ENCODE data around the gene AGTPBP1. TPM values are rescaled to one million over a fixed set of nuclear protein-coding genes. Genes with fewer than 3 reads are reported as not detected.

The AGTPBP1 gene
- total and polyA plus RNA-seq, 9 of the 15 experiments (the other 6 are each of a cell fraction or from before 2014, with no cell fraction given) = 1.4 to 7.9 (median 4.6) TPM

GRCh38 chr9:85704744-85705143 is 37.0 kb downstream of the AGTPBP1 start:
- POLR2A ChIA-PET = no interaction called here
- FAIRE-seq = no peak

GRCh38 chr9:85703398-85703797 is 38.4 kb downstream of the AGTPBP1 start:
- BruUV-seq (replicated peaks) = no TSS peak
- intact Hi-C loops (cut with micrococcal nuclease) = no loop called here
- WGBS (ENCODE audit: insufficient coverage, low coverage, missing lambda C conversion rate) = 33% methylated on average over 1 of the region's 1 CpG

More at GRCh38 chr9:85704744-85705143, 37.0 kb downstream of the AGTPBP1 start:
- Histone ChIP-seq H3K36me3 (ENCODE audit: control insufficient read depth, insufficient read depth, low read length) (no peaks in the 10 kb centered on the region), H3K4me3 (no peak overlapping the region), H3K27ac (ENCODE audit: extremely low read depth, low read depth, low read length) (no peak overlapping the region), H3K27me3 (ENCODE audit: control insufficient read depth in 2 of 2, insufficient read depth in 2 of 2, low read length in 2 of 2) (no peaks in the 10 kb centered on the region), H3K4me2 (ENCODE audit: insufficient read depth, low read length) (no peak overlapping the region), H3K4me1 (replicated peaks in 1 of 2; ENCODE audit: control insufficient read depth in 2 of 2, insufficient read depth in 2 of 2, low read length in 2 of 2) (no peaks in the 10 kb centered on the region), H3K9me1 (ENCODE audit: control insufficient read depth, insufficient read depth, low read length) (no peaks in the 10 kb centered on the region), H4K20me1 (replicated peaks; ENCODE audit: control insufficient read depth, insufficient read depth, low read length) (no peaks in the 10 kb centered on the region), H2AFZ (ENCODE audit: low read depth, low read length) (no peak overlapping the region), H3K9ac (ENCODE audit: insufficient read depth in 1 of 2, low read depth in 2 of 2, low read length in 2 of 2) (no peak overlapping the region), H3K9me3 (replicated peaks; ENCODE audit: control insufficient read depth, insufficient read depth, low read depth, low read length) (no peaks in the 10 kb centered on the region), H3K79me2 (ENCODE audit: control insufficient read depth, insufficient read depth, low read length) (no peaks in the 10 kb centered on the region)
- in situ Hi-C loops (cut with MboI) (no loop called here), intact Hi-C loops (cut with micrococcal nuclease) (no loop called here)
- no TSS peak for BruUV-seq (replicated peaks)
- no peak for TF ChIP-seq NFXL1 (CRISPR knock-in tag; IDR thresholded peaks at IDR 0.05)
- TF ChIP-seq CC2D1A (IDR thresholded peaks at IDR 0.05) = no peak
- no peak for TF ChIP-seq NFYB (IDR thresholded peaks at IDR 0.05; ENCODE audit: extremely low read depth, insufficient read length)
- no peak for TF ChIP-seq TCFL5 (CRISPR knock-in tag; conservative IDR thresholded peaks at IDR 0.05)
- no peak for TF ChIP-seq MEIS2 (IDR thresholded peaks at IDR 0.05; ENCODE audit: partially characterized antibody)
- ATAC-seq = no peak
- WGBS (ENCODE audit: insufficient coverage, low coverage, missing lambda C conversion rate) = 45% methylated on average over 2 of the region's 2 CpGs
- DNase-seq (ENCODE audit: extremely low read depth in 1 of 4, low spot score in 3 of 4) = no peak
- CTCF ChIA-PET (ENCODE audit: low intra/inter-chr PET ratio) = no interaction called here

More at GRCh38 chr9:85703398-85703797, 38.4 kb downstream of the AGTPBP1 start:
- Histone ChIP-seq H3K36me3 (ENCODE audit: control insufficient read depth, insufficient read depth, low read length) (no peaks in the 10 kb centered on the region), H3K27ac (ENCODE audit: extremely low read depth, low read depth, low read length) (no peak overlapping the region), H3K27me3 (ENCODE audit: control insufficient read depth in 2 of 2, insufficient read depth in 2 of 2, low read length in 2 of 2) (no peaks in the 10 kb centered on the region), H3K4me1 (replicated peaks in 1 of 2; ENCODE audit: control insufficient read depth in 2 of 2, insufficient read depth in 2 of 2, low read length in 2 of 2) (no peaks in the 10 kb centered on the region), H3K9ac (ENCODE audit: insufficient read depth in 1 of 2, low read depth in 2 of 2, low read length in 2 of 2) (no peak overlapping the region), H2AFZ (ENCODE audit: low read depth, low read length) (no peak overlapping the region), H3K4me3 (no peak overlapping the region), H4K20me1 (replicated peaks; ENCODE audit: control insufficient read depth, insufficient read depth, low read length) (no peaks in the 10 kb centered on the region), H3K9me1 (ENCODE audit: control insufficient read depth, insufficient read depth, low read length) (no peaks in the 10 kb centered on the region), H3K79me2 (ENCODE audit: control insufficient read depth, insufficient read depth, low read length) (no peaks in the 10 kb centered on the region), H3K4me2 (ENCODE audit: insufficient read depth, low read length) (no peak overlapping the region), H3K9me3 (replicated peaks; ENCODE audit: control insufficient read depth, insufficient read depth, low read depth, low read length) (no peaks in the 10 kb centered on the region)
- in situ Hi-C loops (cut with MboI) = no loop called here
- CTCF ChIA-PET (ENCODE audit: low intra/inter-chr PET ratio) = no interaction called here
- ATAC-seq (no peak), FAIRE-seq (no peak), DNase-seq (ENCODE audit: extremely low read depth in 1 of 4, low spot score in 3 of 4) (no peak)
- TF ChIP-seq GTF2B (IDR thresholded peaks at IDR 0.05; ENCODE audit: extremely low read depth, insufficient read length) = no peak
- POLR2A ChIA-PET = no interaction called here

Data from K562 (cell line).